ENCODE measurements around the gene MTHFSD.

The MTHFSD gene

DNA sequence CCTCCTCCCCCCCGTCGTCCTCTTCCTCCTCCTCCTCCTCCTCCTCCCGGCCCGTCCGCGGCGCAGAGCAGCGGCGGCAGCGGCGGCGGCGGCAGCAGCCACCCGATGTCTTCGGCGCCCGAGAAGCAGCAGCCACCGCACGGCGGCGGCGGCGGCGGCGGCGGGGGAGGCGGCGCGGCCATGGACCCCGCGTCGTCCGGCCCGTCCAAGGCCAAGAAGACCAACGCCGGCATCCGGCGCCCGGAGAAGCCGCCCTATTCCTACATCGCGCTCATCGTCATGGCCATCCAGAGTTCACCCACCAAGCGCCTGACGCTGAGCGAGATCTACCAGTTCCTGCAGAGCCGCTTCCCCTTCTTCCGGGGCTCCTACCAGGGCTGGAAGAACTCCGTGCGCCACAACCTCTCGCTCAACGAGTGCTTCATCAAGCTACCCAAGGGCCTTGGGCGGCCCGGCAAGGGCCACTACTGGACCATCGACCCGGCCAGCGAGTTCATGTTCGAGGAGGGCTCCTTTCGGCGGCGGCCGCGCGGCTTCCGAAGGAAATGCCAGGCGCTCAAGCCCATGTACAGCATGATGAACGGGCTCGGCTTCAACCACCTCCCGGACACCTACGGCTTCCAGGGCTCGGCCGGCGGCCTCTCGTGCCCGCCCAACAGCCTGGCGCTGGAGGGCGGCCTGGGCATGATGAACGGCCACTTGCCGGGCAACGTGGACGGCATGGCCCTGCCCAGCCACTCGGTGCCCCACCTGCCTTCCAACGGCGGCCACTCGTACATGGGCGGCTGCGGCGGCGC lies 44.4 kb downstream of the MTHFSD start, which contains the start of gene FOXF1:
TSS of gene FOXF1 (plus strand) at position 63 of the 797 bp plus-strand sequence. CDS start at position 106, 43 bp downstream.
- DNase-seq: no peak

DNA sequence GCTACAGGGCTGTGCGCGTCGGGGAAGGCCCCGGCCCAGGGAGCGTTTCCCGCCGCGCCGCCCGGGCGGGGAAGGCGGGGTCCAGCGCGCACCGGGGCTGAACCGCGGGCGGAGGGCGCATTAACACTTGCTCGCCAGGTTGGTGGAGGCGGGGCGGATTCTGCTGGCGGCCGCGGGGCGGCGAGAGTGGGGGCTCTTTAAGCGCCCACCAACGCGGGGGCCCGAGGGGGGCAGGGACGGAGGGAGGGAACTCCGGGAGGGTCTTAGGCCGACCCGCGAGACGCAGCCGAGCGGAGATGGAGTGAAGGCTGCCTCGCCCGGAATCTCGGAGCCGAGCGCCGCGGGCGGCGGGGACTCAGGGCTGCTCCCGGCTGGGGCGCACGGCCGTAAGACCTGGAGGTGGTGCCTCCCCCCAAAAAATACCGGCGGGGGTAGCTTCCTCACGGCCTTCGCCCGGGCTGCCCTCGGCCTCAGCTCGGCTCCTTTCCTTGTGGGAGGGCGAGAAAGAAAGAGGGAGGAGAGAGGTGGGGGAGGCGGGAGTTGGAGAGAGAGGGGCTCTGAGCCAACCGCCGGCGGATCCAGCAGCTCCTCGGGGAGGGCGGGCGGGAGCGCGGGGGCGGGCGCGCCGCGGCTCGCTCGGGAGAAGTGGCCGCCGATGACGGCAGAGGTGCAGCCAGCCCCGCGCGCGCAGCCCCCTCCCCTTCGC lies 45.1 kb downstream of the MTHFSD start:
- no peak for DNase-seq

DNA sequence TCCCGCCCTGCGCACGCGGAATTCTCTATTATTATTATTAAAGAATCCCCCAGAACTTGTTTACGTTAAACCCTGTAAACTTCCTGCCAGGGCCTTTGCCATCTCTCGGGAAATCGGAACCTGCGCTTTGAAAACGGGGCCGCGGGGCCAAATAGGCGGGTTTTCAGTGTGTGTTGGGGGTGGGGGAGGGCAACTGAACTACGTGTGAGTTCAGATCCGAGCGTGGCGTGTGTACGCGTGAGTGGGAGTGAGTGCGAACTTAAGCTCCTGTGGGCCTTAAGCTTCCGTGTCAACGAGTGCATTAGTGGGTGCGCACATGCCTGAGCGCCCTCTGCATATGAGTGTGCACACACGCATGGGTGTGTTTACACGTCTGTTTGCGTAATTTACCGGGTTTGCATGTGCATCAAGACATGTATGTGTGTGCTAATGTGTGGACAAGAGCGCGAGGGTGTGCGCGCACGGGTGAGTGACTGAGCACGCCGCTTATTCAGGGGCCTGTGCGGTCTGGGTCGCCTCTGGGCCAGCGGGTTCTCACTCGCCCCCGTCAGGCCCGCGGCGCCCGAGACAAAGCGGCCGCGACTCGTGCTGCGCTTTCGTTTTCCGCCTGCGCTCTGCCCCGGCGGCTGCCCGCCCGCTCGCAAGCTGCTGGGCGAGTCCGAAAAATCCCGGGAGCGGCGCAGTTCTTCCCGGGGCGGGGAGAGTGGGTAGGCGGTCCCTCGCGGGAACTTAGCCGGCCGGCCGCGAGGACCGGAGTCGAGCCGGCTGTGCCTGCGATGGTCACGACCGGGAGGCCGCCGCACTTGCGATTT lies 45.9 kb downstream of the MTHFSD start:
- no peak for DNase-seq

DNA sequence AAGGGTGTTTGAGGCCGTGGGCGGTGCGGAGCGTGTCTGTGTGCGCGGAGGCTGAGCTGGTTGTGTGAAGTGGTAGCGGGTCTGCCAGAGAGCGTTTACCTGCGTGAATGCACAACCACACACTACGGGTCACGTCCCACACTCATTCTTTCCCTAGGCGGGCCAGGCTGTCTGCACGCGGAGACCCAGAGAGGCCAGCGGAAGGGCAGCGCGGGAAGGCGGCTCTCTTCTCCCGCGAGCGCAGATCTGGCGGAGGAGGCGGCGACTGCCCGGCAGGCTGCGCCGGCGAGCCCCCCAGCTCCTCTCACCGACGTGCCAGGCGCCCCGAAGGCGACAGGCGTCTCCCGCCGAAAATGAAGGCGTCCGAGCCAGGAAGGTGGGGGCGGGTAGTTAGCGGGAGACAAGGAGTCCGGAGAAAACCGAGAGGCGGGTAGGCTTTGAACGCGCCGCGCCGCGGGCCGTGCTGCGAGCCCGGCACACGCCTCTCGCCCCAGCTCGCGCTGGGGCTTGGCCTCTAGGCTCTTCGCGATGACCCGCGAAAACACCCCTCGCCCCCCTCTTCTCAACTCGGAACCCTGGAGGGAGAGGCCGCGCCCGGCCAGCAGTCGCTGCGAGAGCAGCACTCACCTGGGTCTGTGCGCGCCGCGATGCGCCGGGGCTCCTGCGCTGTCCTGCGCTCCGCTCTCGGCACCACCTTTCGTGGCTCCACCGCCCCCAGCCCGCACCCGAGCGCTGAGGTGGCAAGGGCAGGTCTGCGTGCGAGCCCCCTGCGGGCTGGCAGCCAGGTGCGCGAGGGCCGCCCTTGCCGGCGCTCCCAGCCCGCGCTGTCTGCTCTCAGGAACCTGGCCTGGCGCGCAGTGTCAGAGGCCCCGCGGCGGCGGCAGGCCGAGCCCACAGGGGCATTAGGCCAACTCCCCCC lies 46.7 kb downstream of the MTHFSD start:
- DNase-seq: no peak

DNA sequence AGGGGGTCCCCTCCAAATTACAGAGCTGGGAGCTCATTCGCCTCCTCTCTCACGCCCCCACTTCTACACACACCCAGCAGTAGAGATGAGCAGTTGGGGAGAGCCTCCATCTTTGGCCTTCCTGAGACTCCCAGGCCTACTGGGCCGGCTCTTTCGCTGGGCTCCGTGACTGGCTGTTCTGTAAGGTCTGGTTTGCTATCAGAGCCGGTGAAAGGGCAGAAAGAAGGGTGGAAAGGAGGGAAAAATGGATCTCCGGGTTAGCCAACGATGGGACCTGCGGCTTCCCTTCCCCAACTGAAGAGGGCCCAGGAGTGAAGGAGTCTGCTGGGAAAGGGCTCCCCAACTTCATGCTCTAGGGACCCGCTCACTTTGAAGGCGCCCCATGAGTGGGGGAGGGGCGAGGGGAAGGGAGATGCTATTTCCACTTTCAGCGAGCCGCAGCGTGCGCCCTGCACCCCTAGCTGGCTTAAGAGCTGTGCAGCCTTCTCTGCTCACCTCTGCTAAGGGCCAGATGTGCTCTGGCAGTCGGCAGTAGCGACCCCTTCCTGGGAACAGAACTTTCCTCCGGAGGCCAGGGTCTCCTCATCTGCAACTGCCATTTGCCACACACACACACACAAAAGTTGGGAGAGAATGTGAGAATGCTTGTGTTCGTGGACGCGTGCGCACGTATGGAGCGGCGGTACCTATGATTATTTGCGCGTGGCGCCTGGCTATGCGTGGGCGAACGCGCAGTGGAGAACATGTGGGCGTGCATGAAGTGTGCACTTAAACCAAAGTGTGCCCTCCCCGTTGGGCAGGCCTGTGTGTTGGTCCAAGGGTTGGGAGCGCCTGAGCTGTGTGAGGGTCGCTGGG lies 47.6 kb downstream of the MTHFSD start:
- DNase-seq: no peak

DNA sequence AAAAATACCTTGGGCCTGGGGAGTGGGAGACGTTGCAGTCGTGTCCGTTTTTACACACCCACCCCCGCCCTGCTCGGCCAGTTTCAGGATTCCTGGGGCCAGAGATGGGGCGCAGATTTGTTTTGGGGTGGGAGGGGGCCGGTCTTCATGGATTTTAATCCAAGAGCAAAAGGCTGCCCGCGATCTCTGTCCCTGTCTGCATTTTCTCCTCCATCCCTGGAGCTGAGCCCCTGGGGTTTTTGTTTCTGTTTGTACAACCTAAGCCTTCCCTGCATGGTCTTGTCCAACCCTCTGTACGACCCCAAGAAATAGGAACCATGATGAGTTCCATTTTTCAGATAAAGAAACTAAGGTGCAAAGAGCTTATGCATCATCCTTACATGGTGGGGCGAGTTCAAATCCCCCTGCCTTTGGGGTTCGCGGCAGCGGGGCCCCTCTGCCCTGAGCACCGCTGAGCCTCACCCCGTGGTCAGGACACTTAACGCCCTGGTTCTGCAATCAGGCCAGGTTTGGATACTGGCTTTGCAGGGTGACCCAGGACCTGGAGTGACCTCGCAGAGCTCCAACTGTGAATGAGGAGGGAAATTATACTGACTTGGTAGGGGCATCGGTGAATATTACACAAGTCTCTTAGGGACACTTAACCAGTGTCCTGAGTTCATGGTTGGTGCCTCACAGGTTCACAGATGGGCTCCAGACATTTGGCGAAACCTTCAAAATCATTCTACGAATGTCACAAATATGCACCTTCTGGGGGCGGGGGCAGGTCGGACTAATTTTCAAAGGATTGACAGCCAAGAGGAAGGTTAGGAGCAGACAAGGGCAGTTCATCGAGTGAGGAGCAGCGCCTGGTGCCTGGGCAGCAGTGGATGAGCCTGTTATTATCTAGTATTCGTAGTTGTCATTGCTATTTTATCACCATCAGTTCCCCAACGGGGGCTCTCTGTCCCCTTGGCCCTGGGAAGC lies 48.9 kb downstream of the MTHFSD start:
- DNase-seq: no peak

DNA sequence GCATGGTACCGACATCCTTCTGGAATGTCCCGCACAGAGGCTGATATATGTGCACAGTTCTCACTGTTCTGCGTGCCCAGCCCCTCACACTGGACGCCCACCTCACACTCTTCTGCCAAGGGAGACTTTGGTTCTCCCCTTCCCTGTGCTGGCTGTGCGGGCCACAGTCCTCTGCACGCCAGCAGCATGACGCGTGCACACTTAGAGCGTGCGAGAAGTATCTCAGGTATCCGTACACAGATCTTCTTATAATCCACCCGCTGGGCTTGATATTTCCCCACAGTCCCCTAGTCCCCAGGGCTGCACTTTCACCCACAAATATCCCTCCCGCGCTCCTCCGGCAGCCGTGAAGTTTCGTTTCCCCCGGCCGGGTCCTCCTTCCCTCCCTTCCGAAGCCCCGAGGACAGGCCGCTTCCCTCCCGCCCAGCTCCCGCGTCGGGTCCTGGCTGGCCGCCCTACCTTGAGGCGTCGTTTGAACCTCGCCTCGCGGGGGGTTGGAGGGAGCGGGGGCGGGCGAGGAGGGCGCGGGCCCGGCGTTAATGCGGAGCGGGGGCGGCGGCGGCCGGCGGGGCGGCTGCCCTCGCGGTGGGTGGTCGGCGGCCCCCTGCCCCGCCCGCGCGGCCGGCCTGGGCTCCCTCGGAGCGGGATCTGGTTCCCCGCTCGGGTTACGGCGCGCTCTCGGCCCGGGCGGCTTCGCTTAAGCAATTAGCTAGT lies 49.7 kb downstream of the MTHFSD start:
- no peak for DNase-seq

DNA sequence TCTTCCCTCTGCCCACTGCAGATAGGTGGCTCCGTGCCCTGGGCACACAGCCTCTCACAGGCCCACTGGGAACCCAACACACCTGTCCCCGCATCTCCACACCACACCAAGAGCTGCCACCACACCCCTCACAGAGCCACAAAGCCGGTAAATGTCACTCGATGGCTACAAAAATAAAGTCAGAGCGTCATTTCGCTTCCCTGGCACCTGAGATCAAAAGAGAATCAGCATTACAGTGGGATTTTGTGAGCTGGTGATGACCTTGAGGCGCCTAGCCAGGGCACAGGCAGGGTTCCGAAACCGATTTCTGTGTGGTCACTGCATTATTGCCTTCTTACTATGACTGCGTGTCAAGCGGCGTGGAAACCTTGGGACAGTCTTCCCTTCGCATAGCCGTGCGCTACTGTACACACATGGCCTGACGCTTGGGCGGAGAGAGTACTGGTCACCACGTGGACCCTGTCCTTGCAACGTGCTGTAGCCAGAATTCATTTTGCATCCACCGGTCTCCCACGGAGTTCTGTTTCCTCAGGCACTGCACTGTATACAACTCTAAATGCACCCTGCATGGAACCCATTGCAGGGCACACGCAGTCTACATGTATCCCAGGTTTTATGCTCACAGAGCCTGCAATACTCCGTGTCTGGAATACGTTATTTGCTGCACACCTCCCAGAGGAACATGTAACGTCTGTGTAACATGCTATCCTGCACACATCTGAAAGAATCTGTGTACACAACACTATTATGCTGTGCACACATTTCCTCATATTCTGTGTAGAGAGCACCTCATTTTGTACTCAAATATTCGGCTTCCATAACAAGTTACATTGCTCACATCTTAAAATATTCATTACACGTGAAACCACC lies 50.5 kb downstream of the MTHFSD start:
- DNase-seq: no peak

DNA sequence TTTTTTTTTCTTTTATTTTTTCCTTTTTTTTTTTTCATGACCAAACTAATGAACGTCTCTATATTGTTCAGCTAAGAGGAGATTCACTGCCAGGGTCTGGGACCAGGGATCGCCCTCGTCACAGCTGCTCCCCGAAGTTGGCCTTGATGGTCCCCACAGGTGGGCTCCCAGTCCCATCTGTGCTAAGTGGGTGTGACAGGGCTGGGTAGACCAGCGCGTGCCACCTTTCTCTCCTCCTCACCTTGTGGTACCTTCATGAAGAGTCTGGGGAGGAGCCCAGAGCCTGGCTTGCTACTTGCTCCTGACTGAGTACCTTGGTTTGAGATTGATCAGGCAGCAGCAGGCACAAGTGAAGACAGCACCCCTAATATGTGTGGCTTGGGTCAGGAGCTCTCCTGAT lies 51.2 kb downstream of the MTHFSD start:
- no peak for DNase-seq

DNA sequence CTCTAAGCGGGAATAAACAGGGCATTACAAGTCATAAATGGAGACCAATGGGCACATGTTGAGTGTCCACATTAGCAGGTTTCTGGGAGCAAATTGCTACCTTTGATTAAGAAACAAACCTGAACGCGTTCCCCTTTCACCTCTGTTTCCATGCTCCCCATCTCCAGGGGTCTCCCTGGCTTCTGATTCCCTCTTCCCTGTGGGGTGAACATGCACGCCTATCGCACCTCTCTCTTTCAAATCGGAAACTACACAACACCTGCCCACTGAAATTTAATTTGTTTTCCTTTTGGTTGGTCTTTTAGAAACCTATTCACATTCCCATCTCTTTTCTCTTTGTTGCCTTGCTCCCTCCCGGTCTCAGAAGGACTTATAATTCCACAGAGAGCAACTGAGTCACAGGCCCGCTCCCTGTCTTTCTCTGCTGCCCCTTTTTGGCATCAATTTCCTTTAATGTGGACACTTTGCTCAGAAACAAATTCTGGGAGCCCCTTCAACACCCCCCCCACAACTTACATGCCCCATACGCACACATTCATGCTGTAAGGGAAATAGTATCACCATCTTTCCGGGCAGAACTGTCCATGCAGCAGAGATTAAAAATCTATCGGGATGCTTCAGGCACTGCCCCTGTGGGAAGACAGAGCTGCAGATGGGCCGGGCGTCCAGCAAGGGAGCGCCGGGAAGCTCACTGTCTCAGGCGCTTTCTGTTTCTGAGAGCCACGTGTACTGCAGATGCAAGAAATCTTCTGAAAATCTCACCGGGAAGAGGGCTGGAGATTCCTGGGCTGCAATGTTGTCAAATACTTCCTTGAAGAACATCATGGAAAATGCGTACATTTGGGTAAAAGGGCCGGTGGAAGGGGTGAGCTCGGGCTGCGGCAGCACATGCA lies 51.9 kb downstream of the MTHFSD start:
- no peak for DNase-seq

DNA sequence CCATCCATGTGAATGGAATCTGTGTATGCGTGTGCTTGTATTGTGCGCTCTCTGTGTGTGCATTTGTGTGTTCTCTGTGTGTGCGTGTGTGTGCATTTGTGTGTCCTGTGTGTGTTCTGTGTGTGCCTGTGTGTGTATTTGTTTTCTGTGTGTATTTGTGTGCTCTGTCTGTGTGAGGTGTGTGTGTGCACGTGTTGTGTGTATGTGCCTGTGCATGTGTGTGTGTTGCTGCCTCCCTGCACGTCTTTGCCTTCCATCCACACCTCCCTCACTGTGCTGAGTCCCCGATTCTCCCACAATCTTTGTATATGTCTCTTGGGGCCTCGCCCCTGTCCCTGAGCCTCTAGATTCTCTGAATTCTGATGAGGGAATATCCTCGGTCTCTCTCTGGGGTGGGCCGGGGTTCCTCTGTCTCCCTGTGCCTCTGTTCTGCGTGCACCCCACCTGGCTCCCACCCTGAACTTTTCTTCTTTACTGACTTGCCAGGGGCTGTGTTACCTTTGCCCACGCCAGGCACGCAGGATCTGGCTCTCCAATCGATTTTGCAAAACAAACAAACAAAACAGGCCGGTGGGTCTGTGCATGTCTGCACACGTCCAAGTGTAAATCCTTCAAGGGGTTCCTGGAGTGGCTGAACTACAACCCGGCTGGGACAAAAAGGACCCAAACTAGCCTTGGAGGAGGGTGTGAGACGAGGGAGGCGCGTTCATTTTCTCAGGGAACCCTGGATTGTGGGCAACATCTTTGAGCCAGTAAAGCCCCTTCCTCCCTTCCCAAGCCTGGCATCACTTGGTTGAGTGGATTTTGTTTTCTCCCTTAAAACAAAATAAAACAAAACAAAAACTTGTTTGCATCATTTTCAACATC lies 52.8 kb downstream of the MTHFSD start:
- DNase-seq: no peak

DNA sequence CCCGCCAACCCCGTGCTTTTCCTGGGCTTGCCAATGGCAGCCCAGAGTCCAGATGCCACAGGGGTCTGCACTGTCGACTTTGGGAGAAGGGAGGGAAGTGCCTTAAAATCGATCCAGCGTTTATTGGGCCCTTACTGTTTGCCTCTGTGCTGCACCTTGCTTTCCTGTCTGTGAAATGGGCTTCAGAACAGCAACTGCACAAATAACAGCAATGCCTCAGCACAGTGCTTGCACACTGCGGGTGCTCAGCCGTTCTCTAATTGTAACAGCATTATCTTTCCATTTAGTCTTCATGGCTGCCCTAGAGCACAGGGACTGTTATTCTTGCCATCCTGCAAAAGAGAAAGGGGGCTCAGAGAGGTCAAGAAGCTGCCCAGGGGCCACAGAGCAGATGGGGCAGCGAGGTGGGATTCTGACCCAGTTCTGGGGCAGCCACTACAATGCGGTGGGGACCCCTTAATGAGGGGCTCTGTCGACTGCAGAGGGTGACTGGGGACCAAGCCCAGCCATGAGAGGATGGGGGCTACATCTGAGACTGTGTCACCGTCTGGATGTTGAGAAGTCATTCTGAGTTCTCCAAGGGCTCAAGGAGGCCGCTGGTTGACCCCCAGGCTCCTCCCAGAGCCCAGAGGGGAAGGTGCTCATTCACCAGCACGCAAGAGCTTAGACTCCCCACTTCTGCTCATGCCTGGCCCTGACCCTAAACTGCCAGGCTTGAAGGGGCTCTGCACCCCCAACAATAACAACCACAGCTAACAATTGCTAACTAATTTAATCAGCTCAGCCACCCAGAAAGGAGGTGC lies 54.1 kb downstream of the MTHFSD start:
- DNase-seq: no peak

DNA sequence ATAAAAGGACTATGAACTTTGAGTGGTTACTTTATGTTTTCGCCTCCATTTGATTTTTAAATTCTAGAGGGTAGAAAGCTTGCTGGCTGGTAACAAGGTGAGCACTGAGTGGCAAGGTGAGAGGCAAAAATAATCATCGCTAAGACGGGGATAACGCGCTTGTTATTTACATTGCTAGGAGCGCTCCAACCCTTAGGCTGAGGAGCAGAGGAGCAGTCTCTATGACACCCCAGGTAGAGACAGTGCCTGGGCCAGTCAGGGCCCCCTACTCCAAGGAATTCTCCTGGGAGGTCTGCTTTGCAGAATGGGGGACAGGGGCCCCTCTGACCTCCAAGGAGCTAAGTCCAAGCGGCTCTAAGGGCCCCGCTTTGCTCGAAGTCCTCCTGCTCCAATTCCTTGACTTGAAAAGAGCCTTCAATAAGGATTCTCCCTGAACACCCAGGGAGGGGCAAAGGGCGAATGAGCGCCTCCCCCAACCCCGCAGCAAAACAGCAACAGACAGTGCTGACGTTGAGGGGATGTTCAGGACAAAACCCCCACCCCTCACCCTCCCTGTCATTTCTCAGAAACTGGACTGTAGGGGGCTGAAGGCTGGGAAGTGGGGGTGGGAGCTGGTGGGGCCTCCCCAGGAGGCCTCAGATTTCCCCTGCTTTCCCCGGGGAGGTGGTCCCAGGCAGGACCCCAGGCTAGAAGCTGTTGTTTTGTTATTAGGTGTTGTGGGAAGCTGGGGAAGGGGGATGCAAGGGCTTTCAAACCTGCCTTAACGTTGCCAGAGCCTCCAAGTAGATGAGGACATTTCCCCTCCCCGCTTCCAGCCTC lies 54.9 kb downstream of the MTHFSD start:
- DNase-seq: no peak

DNA sequence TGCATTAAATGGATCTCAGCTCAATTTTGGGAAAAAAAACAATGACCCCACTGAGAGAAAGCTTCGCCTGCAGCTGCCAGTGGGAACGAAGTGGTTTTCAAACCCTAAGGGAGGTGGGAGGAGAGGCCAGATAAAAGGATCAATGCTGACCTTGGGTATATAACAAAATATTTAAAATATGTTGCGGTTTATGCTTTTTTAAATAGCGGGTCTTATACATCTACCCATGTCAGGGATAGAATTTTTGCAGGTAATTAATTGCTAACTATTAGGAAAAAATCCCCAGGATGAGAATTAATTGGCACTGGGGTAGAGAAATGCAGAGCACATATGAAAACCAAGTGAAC lies 55.6 kb downstream of the MTHFSD start:
- DNase-seq: no peak
